Measurements from ENCODE around the gene GINS2.

DNA sequence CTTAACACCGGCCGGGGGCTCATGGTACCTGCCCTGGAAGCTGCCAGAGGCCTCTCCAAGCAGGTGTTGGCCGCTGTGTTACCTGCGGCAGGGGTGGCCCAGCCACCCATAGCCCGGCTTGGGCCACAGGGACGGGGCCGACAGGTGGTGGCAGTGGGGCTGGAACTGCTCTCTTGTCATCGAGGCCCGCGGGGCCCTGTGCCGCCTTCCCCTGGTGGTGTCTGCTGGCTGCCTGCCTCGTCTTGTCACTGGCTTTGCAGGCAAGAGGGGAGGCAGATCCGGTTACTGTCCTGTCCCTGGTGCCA is 48.5 kb downstream of the GINS2 start:
- no peak for TF ChIP-seq CTCF (IDR thresholded peaks at IDR 0.05 in 2 of 3, conservative IDR thresholded peaks at IDR 0.05 in 1 of 3; ENCODE audit: borderline replicate concordance in 1 of 3, insufficient read depth in 1 of 3, low read depth in 2 of 3, low read length in 2 of 3)
- TF ChIP-seq SRF (IDR thresholded peaks at IDR 0.05; ENCODE audit: low read depth): no peak
- no peak for TF ChIP-seq FOSL1 (IDR thresholded peaks at IDR 0.05; ENCODE audit: low read depth)
- TF ChIP-seq SIN3A (IDR thresholded peaks at IDR 0.05; ENCODE audit: low read depth): no peak
- TF ChIP-seq, protein P1, sequence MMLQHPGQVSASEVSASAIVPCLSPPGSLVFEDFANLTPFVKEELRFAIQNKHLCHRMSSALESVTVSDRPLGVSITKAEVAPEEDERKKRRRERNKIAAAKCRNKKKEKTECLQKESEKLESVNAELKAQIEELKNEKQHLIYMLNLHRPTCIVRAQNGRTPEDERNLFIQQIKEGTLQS (IDR thresholded peaks at IDR 0.05): no peak
- no peak for TF ChIP-seq RAD21 (IDR thresholded peaks at IDR 0.05; ENCODE audit: low read depth)
- TF ChIP-seq POLR2AphosphoS5 (IDR thresholded peaks at IDR 0.05; ENCODE audit: low read depth, low read length): no peak
- TF ChIP-seq JUND (IDR thresholded peaks at IDR 0.05): no peak
- TF ChIP-seq CBX3 (IDR thresholded peaks at IDR 0.05; ENCODE audit: low read depth): no peak
